Right atrium auricular region (tissue), 2 donors: ENCODE data around the gene SNX27. TPM values are rescaled to one million over a fixed set of nuclear protein-coding genes. Genes with fewer than 3 reads are reported as not detected.

Experiments
- DNase-seq: peaks from one replicate; pipeline ENCODE4 v3.0.0-alpha.2; 2019; ENCODE audit warnings: low spot score
- H3K27ac ChIP-seq, 2 donors: fragments of 200-600 bp; sonication (generic); 1 replicate in 1 of 2; 2 replicates in 1 of 2; pipeline ENCODE4 v1.5.1; 2016 to 2019
- H3K27me3 ChIP-seq, 2 donors: fragments of 200-600 bp; sonication (generic); one replicate each; pipeline versions ENCODE4 v1.5.1 to v1.6.0; 2017 to 2019
- H3K36me3 ChIP-seq: fragments of 200-600 bp; sonication (generic); one replicate; pipeline ENCODE4 v1.5.1; 2016
- H3K4me1 ChIP-seq, 2 donors: fragments of 200-600 bp; sonication (generic); one replicate each; pipeline versions ENCODE4 v1.5.1 to v1.6.0; 2017 to 2019
- H3K4me3 ChIP-seq, 2 donors: fragments of 200-600 bp; sonication (generic); 1 replicate in 1 of 2; 2 replicates in 1 of 2; pipeline ENCODE4 v1.5.1; 2017 to 2019; ENCODE audit warnings: mild to moderate bottlenecking in 1 of 2, moderate library complexity in 1 of 2
- H3K9me3 ChIP-seq, 2 donors: fragments of 200-600 bp; sonication (generic); one replicate each; pipeline ENCODE4 v1.5.1; 2019
- total RNA-seq, 2 donors: library from RNA; depleted of rRNA; stranded (reverse); fragments of >200 nt; gene quantifications; one replicate each; pipeline ENCODE4 v1.1.0, GENCODE V29; 2016
- TF ChIP-seq, protein P1 (sequence below), 2 donors: fragments of 200-600 bp; sonication (generic); IDR thresholded peaks; one replicate each; pipeline ENCODE4 v1.5.1; 2019; ENCODE audit warnings: antibody characterized with exemption in 2 of 2

SNX27 gene
- total RNA-seq, 2 donors from 2014 or later, result 25.2 to 25.8 TPM

- Histone ChIP-seq H3K9me3 (no peaks in the 10 kb centered on the region), H3K4me3 (peak within 1 kb of the TSS; percentile 38 to 57), H3K4me1 (peaks cover 0 to 50% of the 10 kb centered on the region in 2 donors), H3K27ac (peak within 1 kb of the TSS; percentile 75), H3K27me3 (no peaks in the 10 kb centered on the region), H3K36me3 (no peaks in the 10 kb centered on the region)
- TF ChIP-seq, protein P1, sequence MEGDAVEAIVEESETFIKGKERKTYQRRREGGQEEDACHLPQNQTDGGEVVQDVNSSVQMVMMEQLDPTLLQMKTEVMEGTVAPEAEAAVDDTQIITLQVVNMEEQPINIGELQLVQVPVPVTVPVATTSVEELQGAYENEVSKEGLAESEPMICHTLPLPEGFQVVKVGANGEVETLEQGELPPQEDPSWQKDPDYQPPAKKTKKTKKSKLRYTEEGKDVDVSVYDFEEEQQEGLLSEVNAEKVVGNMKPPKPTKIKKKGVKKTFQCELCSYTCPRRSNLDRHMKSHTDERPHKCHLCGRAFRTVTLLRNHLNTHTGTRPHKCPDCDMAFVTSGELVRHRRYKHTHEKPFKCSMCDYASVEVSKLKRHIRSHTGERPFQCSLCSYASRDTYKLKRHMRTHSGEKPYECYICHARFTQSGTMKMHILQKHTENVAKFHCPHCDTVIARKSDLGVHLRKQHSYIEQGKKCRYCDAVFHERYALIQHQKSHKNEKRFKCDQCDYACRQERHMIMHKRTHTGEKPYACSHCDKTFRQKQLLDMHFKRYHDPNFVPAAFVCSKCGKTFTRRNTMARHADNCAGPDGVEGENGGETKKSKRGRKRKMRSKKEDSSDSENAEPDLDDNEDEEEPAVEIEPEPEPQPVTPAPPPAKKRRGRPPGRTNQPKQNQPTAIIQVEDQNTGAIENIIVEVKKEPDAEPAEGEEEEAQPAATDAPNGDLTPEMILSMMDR (IDR thresholded peaks at IDR 0.05), result no peak
- no peak for DNase-seq
These were observed 109.3 kb downstream of the SNX27 start, which contains the start of gene RIIAD1 for GRCh38 chr1:151720974-151721787. Gene RIIAD1, plus strand, starts transcription at chr1:151721522. Its CDS starts 15 bp downstream, at chr1:151721537.

- Histone ChIP-seq H3K4me1 (peaks cover 0 to 43% of the 10 kb centered on the region in 2 donors), H3K9me3 (no peaks in the 10 kb centered on the region), H3K36me3 (no peaks in the 10 kb centered on the region), H3K4me3 (peak overlapping the region; percentile 38 to 57), H3K27ac (peak overlapping the region in 1 of 2 donors; percentile 75), H3K27me3 (no peaks in the 10 kb centered on the region)
- TF ChIP-seq, protein P1 (IDR thresholded peaks at IDR 0.05), result no peak
- DNase-seq, result no peak
These were observed 110.1 kb downstream of the SNX27 start for GRCh38 chr1:151721788-151722510.

DNA sequence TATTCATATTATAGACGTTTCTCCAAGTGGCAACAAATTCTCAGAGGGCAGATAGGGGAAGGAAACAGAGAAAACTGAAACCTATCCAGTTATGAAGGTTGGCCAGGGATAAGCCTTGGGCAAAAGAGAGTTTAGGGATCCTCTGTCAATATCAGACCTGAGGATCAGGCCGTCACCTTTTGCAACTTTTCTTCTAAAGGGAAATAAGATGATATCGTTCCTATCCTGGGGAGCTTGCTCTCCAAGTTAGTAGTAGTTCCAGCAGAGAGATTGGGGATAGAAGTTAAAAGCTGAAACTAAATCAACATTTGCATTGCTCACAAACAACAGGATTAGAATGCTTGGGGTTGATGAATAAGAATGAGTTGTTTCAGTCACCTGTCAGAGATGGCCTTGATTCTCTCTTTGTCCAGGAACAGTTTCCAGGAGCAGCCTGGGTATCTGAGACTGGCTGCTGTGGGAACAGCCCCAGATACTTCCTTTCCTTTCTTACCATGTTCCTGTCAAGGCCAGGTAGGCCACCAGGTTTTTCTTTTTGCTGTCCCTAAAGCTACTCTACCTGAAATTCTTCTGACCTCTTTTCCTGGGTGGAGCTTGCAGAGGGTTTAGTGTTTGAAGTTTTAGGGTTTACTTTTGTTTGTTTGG, 112.0 kb downstream of the SNX27 start:
- H3K27me3 ChIP-seq, result no peaks in the 10 kb centered on the region
- no peak overlapping the region for H3K27ac ChIP-seq
- TF ChIP-seq, protein P1 (IDR thresholded peaks at IDR 0.05), result no peak
- DNase-seq, result no peak
- H3K36me3 ChIP-seq, result no peaks in the 10 kb centered on the region
- H3K4me1 ChIP-seq, result peaks cover 0 to 33% of the 10 kb centered on the region in 2 donors
- no peak overlapping the region for H3K4me3 ChIP-seq
- no peaks in the 10 kb centered on the region for H3K9me3 ChIP-seq

- Histone ChIP-seq H3K27ac (peak overlapping the region; percentile 58 to 75), H3K36me3 (no peaks in the 10 kb centered on the region), H3K9me3 (no peaks in the 10 kb centered on the region), H3K4me1 (peaks cover 0 to 8% of the 10 kb centered on the region in 2 donors), H3K27me3 (no peaks in the 10 kb centered on the region), H3K4me3 (peak overlapping the region in 1 of 2 donors; percentile 13)
- no peak for DNase-seq
- TF ChIP-seq, protein P1 (IDR thresholded peaks at IDR 0.05), result no peak
These were observed 116.6 kb downstream of the SNX27 start for GRCh38 chr1:151728151-151729054.
